Transverse colon (tissue), 4 donors: ENCODE data around the gene PTP4A2. TPM values are rescaled to one million over a fixed set of nuclear protein-coding genes. Genes with fewer than 3 reads are reported as not detected.

Experiments
- DNase-seq: peaks from one replicate; pipeline ENCODE4 v3.0.0-alpha.2; 2019
- H3K27ac ChIP-seq, 4 donors: fragments of 200-600 bp; sonication (generic); 2 replicates each; pipeline ENCODE4 v1.5.1; 2016 to 2018; ENCODE audit warnings: inconsistent platforms in 4 of 4
- H3K27me3 ChIP-seq: fragments of 200-600 bp; sonication (generic); 2 replicates; pipeline ENCODE4 v1.5.1; 2017; ENCODE audit warnings: inconsistent platforms
- H3K36me3 ChIP-seq, 4 donors: fragments of 200-600 bp; sonication (generic); 2 replicates each; pipeline ENCODE4 v1.5.1; 2017 to 2019; ENCODE audit warnings: inconsistent platforms in 4 of 4
- H3K4me1 ChIP-seq, 4 donors: fragments of 200-600 bp; sonication (generic); 2 replicates each; pipeline ENCODE4 v1.5.1; 2017 to 2020; ENCODE audit warnings: inconsistent platforms in 4 of 4
- H3K4me3 ChIP-seq, 4 donors: fragments of 200-600 bp; sonication (generic); 1 replicate in 1 of 4; 2 replicates in 3 of 4; pipeline versions ENCODE4 v1.5.1 to v1.6.1; 2017 to 2019; ENCODE audit warnings: inconsistent platforms in 4 of 4
- H3K9me3 ChIP-seq, 2 donors: fragments of 200-600 bp; sonication (generic); 2 replicates each; pipeline ENCODE4 v1.5.1; 2017 to 2019; ENCODE audit warnings: inconsistent platforms in 2 of 2
- EP300 ChIP-seq: sonication (generic); formaldehyde crosslinking; IDR thresholded peaks from one replicate; pipeline ENCODE4 v1.6.1; 2017; ENCODE audit warnings: antibody characterized with exemption, low read depth
- POLR2A ChIP-seq: fragments of 450-650 bp; IDR thresholded peaks from one replicate; pipeline ENCODE4 v1.6.1; 2016; ENCODE audit warnings: antibody characterized with exemption, mild to moderate bottlenecking, moderate library complexity
- POLR2AphosphoS5 ChIP-seq, 3 donors: sonication (generic); formaldehyde crosslinking; IDR thresholded peaks; one replicate each; pipeline ENCODE4 v1.6.1; 2016; ENCODE audit warnings: antibody characterized with exemption in 3 of 3
- WGBS, 2 donors: methylation state at CpG; one replicate each; pipeline ENCODE4 v1.1.5; 2018; ENCODE audit warnings: low coverage in 1 of 2; 5-methylcytosine and 5-hydroxymethylcytosine counted together
- in situ Hi-C, 4 donors: fragments of 200-750 bp; cut with MboI; loops; one replicate each; pipeline versions ENCODE4 v1.15.0 to v1.15.1; 2017; ENCODE audit warnings: low sequenced_read_pairs in 3 of 4, low pct_ligation_motif_present in 1 of 4, low pct_unique_long_range_greater_than_20kb in 1 of 4
- intact Hi-C: fragments of 100-400 bp; cut with DNase I; formaldehyde crosslinking; loops from one replicate; pipeline ENCODE4 v1.15.1; 2023; ENCODE audit warnings: low total_unique reads
- total RNA-seq, 4 donors: library from RNA; depleted of rRNA; stranded (reverse); fragments of >200 nt; gene quantifications; one replicate each; pipeline ENCODE4 v1.1.0, GENCODE V29; 2016
- TF ChIP-seq, protein P1 (sequence below), 5 experiments: fragments of 200-600 bp in 3 of 5; fragments of 450-650 bp in 2 of 5; sonication (generic) in 3 of 5; IDR thresholded peaks; 1 replicate in 2 of 5; 2 replicates in 3 of 5; pipeline ENCODE4 v1.5.1; 2016 to 2017; ENCODE audit warnings: antibody characterized with exemption in 5 of 5, inconsistent platforms in 3 of 5, mild to moderate bottlenecking in 2 of 5, moderate library complexity in 1 of 5

PTP4A2 gene
- total RNA-seq, 4 donors from 2014 or later: 58.9 to 251 (median 195) TPM

- H3K36me3 ChIP-seq: no peaks in the 10 kb centered on the region
- no peaks in the 10 kb centered on the region for H3K27me3 ChIP-seq
- intact Hi-C loops (no loop called here), in situ Hi-C loops (no loop called here)
- 88 to 98% methylated on average over 5 to 6 of the region's 6 CpGs for WGBS, 2 donors
- H3K4me1 ChIP-seq: peaks cover 0 to 11% (median 9%) of the 10 kb centered on the region in 4 donors
- no peak overlapping the region for H3K4me3 ChIP-seq
- no peak for DNase-seq
- peak overlapping the region; percentile 46 to 60 (median 49) for H3K27ac ChIP-seq
- no peaks in the 10 kb centered on the region for H3K9me3 ChIP-seq
- TF ChIP-seq, protein P1, sequence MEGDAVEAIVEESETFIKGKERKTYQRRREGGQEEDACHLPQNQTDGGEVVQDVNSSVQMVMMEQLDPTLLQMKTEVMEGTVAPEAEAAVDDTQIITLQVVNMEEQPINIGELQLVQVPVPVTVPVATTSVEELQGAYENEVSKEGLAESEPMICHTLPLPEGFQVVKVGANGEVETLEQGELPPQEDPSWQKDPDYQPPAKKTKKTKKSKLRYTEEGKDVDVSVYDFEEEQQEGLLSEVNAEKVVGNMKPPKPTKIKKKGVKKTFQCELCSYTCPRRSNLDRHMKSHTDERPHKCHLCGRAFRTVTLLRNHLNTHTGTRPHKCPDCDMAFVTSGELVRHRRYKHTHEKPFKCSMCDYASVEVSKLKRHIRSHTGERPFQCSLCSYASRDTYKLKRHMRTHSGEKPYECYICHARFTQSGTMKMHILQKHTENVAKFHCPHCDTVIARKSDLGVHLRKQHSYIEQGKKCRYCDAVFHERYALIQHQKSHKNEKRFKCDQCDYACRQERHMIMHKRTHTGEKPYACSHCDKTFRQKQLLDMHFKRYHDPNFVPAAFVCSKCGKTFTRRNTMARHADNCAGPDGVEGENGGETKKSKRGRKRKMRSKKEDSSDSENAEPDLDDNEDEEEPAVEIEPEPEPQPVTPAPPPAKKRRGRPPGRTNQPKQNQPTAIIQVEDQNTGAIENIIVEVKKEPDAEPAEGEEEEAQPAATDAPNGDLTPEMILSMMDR (IDR thresholded peaks at IDR 0.05): no peak
- TF ChIP-seq POLR2A: no peak
- TF ChIP-seq EP300: no peak
- no peak for TF ChIP-seq POLR2AphosphoS5 (IDR thresholded peaks at IDR 0.05)
Measured at GRCh38 chr1:31984419-31985347, 46.5 kb upstream of the PTP4A2 start.

DNA sequence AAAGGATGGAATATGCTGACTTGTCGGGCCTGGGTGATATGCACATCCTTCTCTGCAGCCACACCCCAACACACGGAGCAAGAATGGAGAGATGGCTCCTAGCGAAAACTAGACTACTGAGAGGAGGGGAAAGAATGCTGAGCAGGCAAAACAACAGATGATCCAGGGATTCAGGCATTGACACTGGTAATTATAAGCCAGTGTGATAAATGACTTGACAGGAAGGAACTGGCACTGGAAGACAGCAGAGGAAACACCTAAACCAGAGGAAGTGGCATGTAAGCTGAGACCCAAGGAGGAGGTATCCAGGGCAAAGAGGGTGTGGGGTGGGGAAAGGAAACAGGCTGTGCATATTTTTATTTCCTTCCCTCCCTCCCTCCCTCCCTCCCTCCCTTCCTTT is 43.8 kb upstream of the PTP4A2 start:
- H3K4me1 ChIP-seq: peaks cover 0 to 12% (median 11%) of the 10 kb centered on the region in 4 donors
- no peak overlapping the region for H3K27ac ChIP-seq
- in situ Hi-C loops (no loop called here), intact Hi-C loops (no loop called here)
- H3K4me3 ChIP-seq: no peak overlapping the region
- 33 to 64% methylated on average over 3 of the region's 3 CpGs for WGBS, 2 donors
- H3K27me3 ChIP-seq: no peaks in the 10 kb centered on the region
- no peak for DNase-seq
- no peak for TF ChIP-seq POLR2AphosphoS5 (IDR thresholded peaks at IDR 0.05)
- TF ChIP-seq EP300: no peak
- TF ChIP-seq, protein P1 (IDR thresholded peaks at IDR 0.05): no peak
- no peak for TF ChIP-seq POLR2A
- H3K36me3 ChIP-seq: no peaks in the 10 kb centered on the region
- H3K9me3 ChIP-seq: no peaks in the 10 kb centered on the region

GRCh38 chr1:31981456-31981839 is 43.3 kb upstream of the PTP4A2 start:
- Histone ChIP-seq H3K27me3 (no peaks in the 10 kb centered on the region), H3K4me3 (no peak overlapping the region), H3K36me3 (no peaks in the 10 kb centered on the region), H3K9me3 (no peaks in the 10 kb centered on the region), H3K27ac (no peak overlapping the region), H3K4me1 (peaks cover 0 to 12% (median 11%) of the 10 kb centered on the region in 4 donors)
- intact Hi-C loops (no loop called here), in situ Hi-C loops (no loop called here)
- TF ChIP-seq, protein P1 (IDR thresholded peaks at IDR 0.05): no peak
- TF ChIP-seq POLR2A: no peak
- TF ChIP-seq EP300: no peak
- no peak for TF ChIP-seq POLR2AphosphoS5 (IDR thresholded peaks at IDR 0.05)
- WGBS, 2 donors: 61 to 63% methylated on average over 2 of the region's 2 CpGs
- DNase-seq: no peak

- 69% methylated on average over 2 to 10 of the region's 10 CpGs for WGBS, 2 donors
- intact Hi-C loops: no loop called here
- TF ChIP-seq, protein P1 (IDR thresholded peaks at IDR 0.05): no peak
- no peak for TF ChIP-seq EP300
- no peak for TF ChIP-seq POLR2AphosphoS5 (IDR thresholded peaks at IDR 0.05)
- no peak for TF ChIP-seq POLR2A
Measured at GRCh38 chr1:31980835-31981455, 42.8 kb upstream of the PTP4A2 start.

More at GRCh38 chr1:31980835-31981455, 42.8 kb upstream of the PTP4A2 start:
- Histone ChIP-seq H3K4me3 (no peak overlapping the region), H3K27me3 (no peaks in the 10 kb centered on the region), H3K4me1 (peaks cover 0 to 12% (median 11%) of the 10 kb centered on the region in 4 donors), H3K27ac (no peak overlapping the region), H3K36me3 (no peaks in the 10 kb centered on the region), H3K9me3 (no peaks in the 10 kb centered on the region)
- in situ Hi-C loops: no loop called here
- DNase-seq: no peak
